Peyer's patch (tissue), 4 donors: ENCODE measurements around the gene DCDC2B.

Source experiments
- CTCF ChIP-seq, 6 experiments: fragments of 450-650 bp in 4 of 6; fragments of 200-600 bp in 2 of 6; sonication (generic) in 1 of 6; IDR thresholded peaks; one replicate each; pipeline ENCODE4 v1.5.1; 2017 to 2019; ENCODE audit warnings: antibody characterized with exemption in 6 of 6, mild to moderate bottlenecking in 3 of 6, moderate library complexity in 1 of 6
- POLR2A ChIP-seq, 2 donors: fragments of 450-650 bp; IDR thresholded peaks; one replicate each; pipeline ENCODE4 v1.5.1; 2017; ENCODE audit warnings: antibody characterized with exemption in 2 of 2, mild to moderate bottlenecking in 2 of 2, moderate library complexity in 2 of 2

GRCh38 chr1:32208891-32209328 is at the start of gene DCDC2B:
- TF ChIP-seq CTCF (IDR thresholded peaks at IDR 0.05) (no peak), POLR2A (IDR thresholded peaks at IDR 0.05) (no peak)
